Measurements from ENCODE around the gene NPAS3. TPM values are rescaled to one million over a fixed set of nuclear protein-coding genes. Genes with fewer than 3 reads are reported as not detected.

NPAS3 gene
- total and polyA plus RNA-seq, 7 donors: 0.36 to 6.4 (median 4.6) TPM; not detected in 2

DNA sequence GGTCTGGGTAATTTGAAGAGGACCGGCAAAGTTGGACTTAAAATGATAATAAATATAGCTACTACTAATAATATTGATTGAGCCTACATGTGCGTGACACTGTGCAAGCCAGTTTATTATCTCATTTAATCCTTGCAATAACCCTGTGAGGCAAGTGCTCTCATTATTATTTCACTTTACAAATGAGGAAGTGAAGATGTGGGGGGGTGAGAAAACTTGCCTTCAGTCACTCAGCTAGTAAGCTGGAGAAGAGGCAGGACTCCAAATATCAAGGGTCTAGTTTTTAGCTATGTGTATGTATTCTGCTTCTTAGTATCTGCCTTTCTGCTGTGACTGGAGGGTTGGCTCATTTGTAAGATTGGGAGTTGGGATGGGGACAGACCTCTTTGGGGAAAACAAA is 39.2 kb downstream of the NPAS3 start:
- DNase-seq: no peak
- Histone ChIP-seq H3K36me3 (no peaks in the 10 kb centered on the region), H3K27me3 (no peaks in the 10 kb centered on the region), H3K4me1 (no peaks in the 10 kb centered on the region), H3K27ac (no peak overlapping the region), H3K9me3 (no peaks in the 10 kb centered on the region), H3K4me3 (no peak overlapping the region)
- intact Hi-C loops (cut with DNase I): no loop called here
- 64 to 68% methylated on average over 2 of the region's 2 CpGs for WGBS, 2 donors
- TF ChIP-seq POLR2A (IDR thresholded peaks at IDR 0.05): no peak
- TF ChIP-seq, protein P1, sequence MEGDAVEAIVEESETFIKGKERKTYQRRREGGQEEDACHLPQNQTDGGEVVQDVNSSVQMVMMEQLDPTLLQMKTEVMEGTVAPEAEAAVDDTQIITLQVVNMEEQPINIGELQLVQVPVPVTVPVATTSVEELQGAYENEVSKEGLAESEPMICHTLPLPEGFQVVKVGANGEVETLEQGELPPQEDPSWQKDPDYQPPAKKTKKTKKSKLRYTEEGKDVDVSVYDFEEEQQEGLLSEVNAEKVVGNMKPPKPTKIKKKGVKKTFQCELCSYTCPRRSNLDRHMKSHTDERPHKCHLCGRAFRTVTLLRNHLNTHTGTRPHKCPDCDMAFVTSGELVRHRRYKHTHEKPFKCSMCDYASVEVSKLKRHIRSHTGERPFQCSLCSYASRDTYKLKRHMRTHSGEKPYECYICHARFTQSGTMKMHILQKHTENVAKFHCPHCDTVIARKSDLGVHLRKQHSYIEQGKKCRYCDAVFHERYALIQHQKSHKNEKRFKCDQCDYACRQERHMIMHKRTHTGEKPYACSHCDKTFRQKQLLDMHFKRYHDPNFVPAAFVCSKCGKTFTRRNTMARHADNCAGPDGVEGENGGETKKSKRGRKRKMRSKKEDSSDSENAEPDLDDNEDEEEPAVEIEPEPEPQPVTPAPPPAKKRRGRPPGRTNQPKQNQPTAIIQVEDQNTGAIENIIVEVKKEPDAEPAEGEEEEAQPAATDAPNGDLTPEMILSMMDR (IDR thresholded peaks at IDR 0.05): no peak
- no peak for TF ChIP-seq EP300 (IDR thresholded peaks at IDR 0.05)
- TF ChIP-seq POLR2AphosphoS5 (IDR thresholded peaks at IDR 0.05): no peak

DNA sequence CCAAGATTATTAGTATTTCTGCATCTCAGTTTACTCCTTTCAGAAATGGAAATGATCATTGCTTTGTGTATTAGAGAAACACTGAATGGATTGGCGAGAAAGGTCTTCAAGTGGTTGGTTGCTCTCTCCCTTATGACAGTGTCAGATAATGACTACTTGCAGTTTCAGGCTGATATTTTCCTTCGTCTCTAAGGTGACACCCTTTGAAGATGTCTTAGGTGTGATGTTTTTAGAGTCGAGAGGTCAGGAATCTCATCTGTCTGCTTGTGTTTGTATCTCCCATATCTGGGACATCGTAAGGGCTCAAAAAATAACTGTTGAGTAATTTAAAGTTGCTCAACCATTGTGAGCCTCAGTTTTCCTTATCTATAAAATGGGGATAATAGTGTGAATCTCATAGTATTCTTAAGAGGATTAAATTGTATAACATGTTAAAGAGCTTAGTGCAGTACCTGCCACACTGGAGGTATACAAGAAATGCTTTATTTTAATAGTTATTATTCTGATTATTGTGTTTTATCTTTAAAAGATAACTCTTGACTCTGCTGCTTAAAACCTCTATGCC is 40.1 kb downstream of the NPAS3 start:
- no peak for DNase-seq
- H3K27me3 ChIP-seq: no peaks in the 10 kb centered on the region
- no peaks in the 10 kb centered on the region for H3K4me1 ChIP-seq
- no peak for TF ChIP-seq POLR2AphosphoS5 (IDR thresholded peaks at IDR 0.05)
- no peak for TF ChIP-seq POLR2A (IDR thresholded peaks at IDR 0.05)
- TF ChIP-seq, protein P1 (IDR thresholded peaks at IDR 0.05): no peak
- no peak for TF ChIP-seq EP300 (IDR thresholded peaks at IDR 0.05)
- no peaks in the 10 kb centered on the region for H3K9me3 ChIP-seq
- WGBS, 2 donors: 90 to 93% methylated on average over 4 of the region's 4 CpGs
- no peak overlapping the region for H3K27ac ChIP-seq
- no peaks in the 10 kb centered on the region for H3K36me3 ChIP-seq
- no peak overlapping the region for H3K4me3 ChIP-seq
- intact Hi-C loops (cut with DNase I): no loop called here

DNA sequence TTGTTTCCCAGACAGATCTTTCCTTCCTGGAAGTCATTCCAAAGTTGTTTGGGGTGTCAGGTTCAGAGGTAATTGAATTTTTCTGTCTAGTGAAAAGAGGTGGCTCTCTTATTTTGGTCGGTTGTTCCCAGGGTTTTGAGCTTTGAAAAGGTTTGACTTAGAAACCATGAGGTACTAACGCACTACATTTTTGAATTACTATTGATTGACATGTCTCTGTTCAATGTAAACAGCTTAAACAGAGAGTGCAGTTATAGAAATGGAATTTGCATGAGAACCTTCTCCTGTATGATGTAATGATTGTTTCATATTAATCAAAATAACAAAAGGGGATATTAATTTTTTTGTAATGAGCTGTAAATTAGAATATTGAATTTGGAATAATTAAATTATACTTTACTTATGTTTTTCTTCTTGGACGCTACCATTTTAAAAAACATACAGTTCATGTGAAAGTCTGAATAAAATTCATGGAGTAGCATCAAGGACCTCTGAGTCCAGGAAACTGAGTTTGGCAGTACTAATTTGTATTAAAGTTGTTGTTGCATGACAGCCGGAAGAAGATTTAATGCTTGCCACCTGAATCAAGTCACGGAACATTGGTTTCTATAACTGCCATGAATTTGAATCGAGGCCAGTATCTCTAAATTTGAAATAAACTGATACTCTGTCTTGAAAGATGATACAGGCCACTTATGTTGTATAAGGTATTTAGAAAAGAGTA is 41.7 kb downstream of the NPAS3 start:
- WGBS, 2 donors: 91 to 93% methylated on average over 6 of the region's 6 CpGs
- no peaks in the 10 kb centered on the region for H3K9me3 ChIP-seq
- TF ChIP-seq, protein P1 (IDR thresholded peaks at IDR 0.05): no peak
- TF ChIP-seq EP300 (IDR thresholded peaks at IDR 0.05) (no peak), POLR2AphosphoS5 (IDR thresholded peaks at IDR 0.05) (no peak), POLR2A (IDR thresholded peaks at IDR 0.05) (no peak)
- H3K27ac ChIP-seq: no peak overlapping the region
- intact Hi-C loops (cut with DNase I): no loop called here
- DNase-seq: no peak
- H3K4me1 ChIP-seq: no peaks in the 10 kb centered on the region
- no peaks in the 10 kb centered on the region for H3K27me3 ChIP-seq
- no peaks in the 10 kb centered on the region for H3K36me3 ChIP-seq
- no peak overlapping the region for H3K4me3 ChIP-seq

DNA sequence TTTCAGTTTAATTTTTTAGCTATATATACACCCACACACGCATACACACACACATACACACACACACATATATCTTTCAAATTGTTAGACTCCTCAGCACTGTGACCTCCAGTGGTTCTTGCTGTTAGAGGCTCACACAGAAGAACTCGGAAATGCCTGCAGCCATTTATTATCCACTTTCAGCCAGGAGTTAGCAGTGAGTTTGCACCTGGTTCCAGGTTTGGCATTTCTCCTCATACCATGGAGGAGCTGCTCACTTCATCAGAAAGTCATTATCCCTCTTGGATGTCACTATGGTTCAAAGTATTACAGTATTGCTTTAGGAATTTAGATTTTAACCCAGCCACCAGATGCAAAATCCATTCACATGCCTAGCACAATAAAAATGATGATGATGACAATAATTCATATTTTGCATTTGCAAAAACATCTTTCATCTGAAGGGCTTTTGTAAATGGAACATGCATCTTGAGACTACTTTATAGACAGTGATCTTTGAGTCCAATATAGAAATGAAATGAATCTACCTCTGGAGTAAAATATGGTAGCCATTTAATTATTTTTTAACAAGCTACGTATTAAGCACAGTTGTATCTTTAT is 42.3 kb downstream of the NPAS3 start:
- WGBS, 2 donors: 74 to 91% methylated on average over 3 of the region's 3 CpGs
- H3K9me3 ChIP-seq: no peaks in the 10 kb centered on the region
- no peak for TF ChIP-seq POLR2AphosphoS5 (IDR thresholded peaks at IDR 0.05)
- no peak for TF ChIP-seq POLR2A (IDR thresholded peaks at IDR 0.05)
- no peak for TF ChIP-seq EP300 (IDR thresholded peaks at IDR 0.05)
- TF ChIP-seq, protein P1 (IDR thresholded peaks at IDR 0.05): no peak
- intact Hi-C loops (cut with DNase I): no loop called here
- no peak for DNase-seq
- no peak overlapping the region for H3K27ac ChIP-seq
- H3K4me1 ChIP-seq: no peaks in the 10 kb centered on the region
- H3K4me3 ChIP-seq: no peak overlapping the region
- no peaks in the 10 kb centered on the region for H3K27me3 ChIP-seq
- no peaks in the 10 kb centered on the region for H3K36me3 ChIP-seq

Measured in sigmoid colon (tissue), 7 donors.